ENCODE results near the gene SPOP. TPM values are rescaled to one million over a fixed set of nuclear protein-coding genes. Genes with fewer than 3 reads are reported as not detected.

Gene SPOP
- total RNA-seq, 1 experiment from 2014 or later, result 53.4 TPM

GRCh38 chr17:49564638-49565037, 113.3 kb downstream of the SPOP start:
- Histone ChIP-seq H3K4me3 (ENCODE audit: low read depth, low read length, poor library complexity, severe bottlenecking) (no peak overlapping the region), H3K4me1 (ENCODE audit: insufficient read depth, low read length, poor library complexity, severe bottlenecking) (peaks cover 3% of the 10 kb centered on the region), H3K27me3 (replicated peaks; ENCODE audit: insufficient read depth, low read depth, low read length, poor library complexity) (no peaks in the 10 kb centered on the region), H3K9me3 (ENCODE audit: low read depth, low read length, poor library complexity, severe bottlenecking) (no peaks in the 10 kb centered on the region), H3K27ac (ENCODE audit: low read depth, low read length, poor library complexity, severe bottlenecking) (no peak overlapping the region), H3K36me3 (ENCODE audit: insufficient read depth, low read length, poor library complexity, severe bottlenecking) (no peaks in the 10 kb centered on the region)
- no peak for DNase-seq (ENCODE audit: low spot score)
- POLR2A ChIA-PET (ENCODE audit: low non-redundant PET), result interaction anchor here (0.6 kb wide), 1 partner anchor 11 kb away, joined by 11 read pairs; the partner anchor contains the start of gene NXPH3
- CTCF ChIA-PET, result no interaction called here
- no TSS peak for BruUV-seq (replicated peaks)
- no peak for TF ChIP-seq EZH2 (IDR thresholded peaks at IDR 0.05; ENCODE audit: borderline replicate concordance, low read depth, low read length, poor library complexity, severe bottlenecking)
- TF ChIP-seq, protein P1, sequence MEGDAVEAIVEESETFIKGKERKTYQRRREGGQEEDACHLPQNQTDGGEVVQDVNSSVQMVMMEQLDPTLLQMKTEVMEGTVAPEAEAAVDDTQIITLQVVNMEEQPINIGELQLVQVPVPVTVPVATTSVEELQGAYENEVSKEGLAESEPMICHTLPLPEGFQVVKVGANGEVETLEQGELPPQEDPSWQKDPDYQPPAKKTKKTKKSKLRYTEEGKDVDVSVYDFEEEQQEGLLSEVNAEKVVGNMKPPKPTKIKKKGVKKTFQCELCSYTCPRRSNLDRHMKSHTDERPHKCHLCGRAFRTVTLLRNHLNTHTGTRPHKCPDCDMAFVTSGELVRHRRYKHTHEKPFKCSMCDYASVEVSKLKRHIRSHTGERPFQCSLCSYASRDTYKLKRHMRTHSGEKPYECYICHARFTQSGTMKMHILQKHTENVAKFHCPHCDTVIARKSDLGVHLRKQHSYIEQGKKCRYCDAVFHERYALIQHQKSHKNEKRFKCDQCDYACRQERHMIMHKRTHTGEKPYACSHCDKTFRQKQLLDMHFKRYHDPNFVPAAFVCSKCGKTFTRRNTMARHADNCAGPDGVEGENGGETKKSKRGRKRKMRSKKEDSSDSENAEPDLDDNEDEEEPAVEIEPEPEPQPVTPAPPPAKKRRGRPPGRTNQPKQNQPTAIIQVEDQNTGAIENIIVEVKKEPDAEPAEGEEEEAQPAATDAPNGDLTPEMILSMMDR (conservative IDR thresholded peaks at IDR 0.05; ENCODE audit: low read depth, low read length), result no peak
- intact Hi-C loops (cut with micrococcal nuclease; ENCODE audit: unreplicated experiment), result no loop called here

- no peak overlapping the region for H3K27ac ChIP-seq (ENCODE audit: low read depth, low read length, poor library complexity, severe bottlenecking)
- no peaks in the 10 kb centered on the region for H3K9me3 ChIP-seq (ENCODE audit: low read depth, low read length, poor library complexity, severe bottlenecking)
- H3K36me3 ChIP-seq (ENCODE audit: insufficient read depth, low read length, poor library complexity, severe bottlenecking), result no peaks in the 10 kb centered on the region
- peak; percentile 81 for DNase-seq (ENCODE audit: low spot score)
- no peak overlapping the region for H3K4me3 ChIP-seq (ENCODE audit: low read depth, low read length, poor library complexity, severe bottlenecking)
- H3K27me3 ChIP-seq (replicated peaks; ENCODE audit: insufficient read depth, low read depth, low read length, poor library complexity), result no peaks in the 10 kb centered on the region
- ChIA-PET CTCF (interaction anchor here (0.6 to 2.9 kb wide), 13 partner anchors 8 to 440 kb away, joined by 3 to 26 read pairs (median 5); partner anchors contain the start of genes PHB1 and SLC35B1), POLR2A (ENCODE audit: low non-redundant PET) (no interaction called here)
- intact Hi-C loops (cut with micrococcal nuclease; ENCODE audit: unreplicated experiment), result loop anchor here (2.0 kb wide), 2 partner anchors 61 to 149 kb away; no protein-coding TSS in a partner anchor
- no TSS peak for BruUV-seq (replicated peaks)
- no peak for TF ChIP-seq EZH2 (IDR thresholded peaks at IDR 0.05; ENCODE audit: borderline replicate concordance, low read depth, low read length, poor library complexity, severe bottlenecking)
- TF ChIP-seq, protein P1 (conservative IDR thresholded peaks at IDR 0.05; ENCODE audit: low read depth, low read length), result peak; percentile 75
- H3K4me1 ChIP-seq (ENCODE audit: insufficient read depth, low read length, poor library complexity, severe bottlenecking), result peaks cover 4% of the 10 kb centered on the region
Measured at GRCh38 chr17:49557312-49558024, 120.4 kb downstream of the SPOP start.

- Histone ChIP-seq H3K27ac (ENCODE audit: low read depth, low read length, poor library complexity, severe bottlenecking) (no peak overlapping the region), H3K4me1 (ENCODE audit: insufficient read depth, low read length, poor library complexity, severe bottlenecking) (peaks cover 4% of the 10 kb centered on the region), H3K4me3 (ENCODE audit: low read depth, low read length, poor library complexity, severe bottlenecking) (no peak overlapping the region), H3K27me3 (replicated peaks; ENCODE audit: insufficient read depth, low read depth, low read length, poor library complexity) (no peaks in the 10 kb centered on the region), H3K9me3 (ENCODE audit: low read depth, low read length, poor library complexity, severe bottlenecking) (no peaks in the 10 kb centered on the region), H3K36me3 (ENCODE audit: insufficient read depth, low read length, poor library complexity, severe bottlenecking) (no peaks in the 10 kb centered on the region)
- ChIA-PET POLR2A (ENCODE audit: low non-redundant PET) (no interaction called here), CTCF (interaction anchor here (0.6 to 2.9 kb wide), 12 partner anchors 10 to 207 kb away, joined by 3 to 26 read pairs (median 4); partner anchors contain the start of genes FAM117A, NGFR and PHB1)
- no TSS peak for BruUV-seq (replicated peaks)
- intact Hi-C loops (cut with micrococcal nuclease; ENCODE audit: unreplicated experiment), result loop anchor here (1.0 to 2.0 kb wide), 3 partner anchors 60 to 148 kb away; no protein-coding TSS in a partner anchor
- no peak for TF ChIP-seq EZH2 (IDR thresholded peaks at IDR 0.05; ENCODE audit: borderline replicate concordance, low read depth, low read length, poor library complexity, severe bottlenecking)
- TF ChIP-seq, protein P1 (conservative IDR thresholded peaks at IDR 0.05; ENCODE audit: low read depth, low read length), result peak; percentile 99
- peak; percentile 88 for DNase-seq (ENCODE audit: low spot score)
Measured at GRCh38 chr17:49556223-49556943, 121.5 kb downstream of the SPOP start.

All from A673 (cell line).